NCI-H146 treated with DMSO at 0.1 percent for 48 hours (cell line): ENCODE data around the gene WNK1.
"Not testable (repeated sequence)": the region's sequence is repeated elsewhere in the genome, so short reads cannot be mapped to it uniquely, and the experiment has no call there.

Source experiments
- DNase-seq: peaks from one replicate; lab custom pipeline; 2025; ENCODE audit not compliant: unreplicated experiment; lab: John Stamatoyannopoulos, UW

Gene WNK1

DNA sequence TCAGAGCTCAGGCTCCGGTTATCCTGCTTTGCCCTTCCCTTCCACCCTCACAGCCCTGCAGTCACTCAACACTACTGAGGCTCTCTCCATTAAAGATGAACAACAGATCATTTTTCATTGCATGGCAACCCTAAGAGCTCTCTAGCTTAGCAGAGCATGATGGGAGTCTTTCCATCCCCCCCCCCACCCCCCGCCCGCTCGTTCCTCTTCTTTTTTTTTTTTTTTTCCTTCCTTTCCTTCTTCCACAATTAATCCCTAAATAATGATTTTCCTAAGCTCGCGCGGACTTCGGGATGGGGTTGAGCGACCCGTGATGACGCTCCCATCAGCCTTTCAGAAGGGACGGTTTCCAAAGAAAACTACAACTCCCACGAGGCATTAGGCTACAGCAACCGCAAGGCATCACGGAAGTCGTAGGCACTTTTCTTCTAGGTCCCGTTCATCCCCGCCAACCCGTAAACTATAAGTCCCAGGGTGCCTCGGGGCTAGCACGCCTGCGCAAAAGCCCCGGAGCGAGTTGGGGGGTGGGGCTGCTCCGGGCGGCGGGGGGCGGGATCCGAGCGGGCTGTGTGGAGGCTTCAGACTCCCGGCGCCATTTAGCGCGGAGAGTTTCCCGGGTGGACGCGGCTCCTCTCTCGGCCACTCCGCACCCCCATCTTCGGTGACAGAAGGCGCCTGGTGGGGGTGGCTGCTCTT is at the start of gene WNK1:
Gene WNK1, plus strand, starts transcription at position 581 of the 696 bp plus-strand sequence. CDS start 987 bp downstream, outside the sequence.
- DNase-seq, result peak; percentile 99

DNA sequence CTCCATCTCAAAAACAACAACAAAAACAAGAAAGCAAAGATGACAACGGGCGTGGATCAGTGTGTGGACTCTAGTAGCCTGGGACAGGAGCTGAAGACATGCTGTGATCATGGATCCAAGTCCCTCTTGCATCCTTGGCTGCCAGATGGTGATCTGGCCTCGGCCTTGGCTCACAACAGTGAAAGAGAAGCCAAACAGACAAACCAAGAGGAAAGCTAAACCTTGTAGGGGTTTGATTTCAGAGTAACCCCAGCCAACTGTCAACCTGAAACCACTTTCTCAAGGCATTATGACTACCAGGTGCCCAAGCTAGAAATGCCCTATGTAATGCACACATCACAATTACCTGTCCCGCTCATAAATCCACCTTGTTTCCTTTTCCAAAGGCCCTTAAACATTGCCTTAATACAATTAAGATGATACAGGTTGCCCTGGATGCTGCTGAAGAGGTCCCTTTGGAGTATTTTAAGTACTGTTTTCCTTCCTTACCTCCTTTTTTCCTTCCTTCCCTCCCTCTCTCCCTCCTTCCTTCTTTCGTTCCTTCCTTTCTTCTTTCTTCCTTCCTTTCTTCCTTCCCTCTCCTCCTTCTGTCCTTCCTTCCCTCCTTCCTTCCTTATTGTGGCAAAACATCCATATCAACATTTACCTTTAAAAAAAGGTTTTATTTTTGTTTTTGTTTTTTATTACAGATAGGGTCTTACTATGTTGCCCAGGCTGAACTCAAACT is 47.7 kb upstream of the WNK1 start:
- no peak for DNase-seq

DNA sequence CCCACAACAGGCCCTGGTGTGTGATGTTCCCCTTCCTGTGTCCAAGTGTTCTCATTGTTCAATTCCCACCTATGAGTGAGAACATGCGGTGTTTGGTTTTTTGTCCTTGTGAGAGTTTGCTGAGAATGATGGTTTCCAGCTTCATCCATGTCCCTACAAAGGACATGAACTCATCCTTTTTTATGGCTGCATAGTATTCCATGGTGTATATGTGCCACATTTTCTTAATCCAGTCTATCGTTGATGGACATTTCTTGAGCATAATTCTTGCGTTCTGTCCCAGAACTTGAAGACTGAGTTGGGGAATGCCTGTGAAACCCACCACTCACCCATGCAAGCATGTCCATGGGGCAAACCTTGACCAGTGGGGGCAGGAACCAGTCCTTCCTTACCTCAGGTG is 44.3 kb upstream of the WNK1 start:
- not testable (repeated sequence) for DNase-seq

- DNase-seq, result no peak
These were observed 42.8 kb upstream of the WNK1 start for GRCh38 chr12:709455-710020.

- DNase-seq, result peak; percentile 96
These were observed 40.1 kb upstream of the WNK1 start for GRCh38 chr12:712172-712863.

- DNase-seq, result no peak
These were observed 39.0 kb upstream of the WNK1 start for GRCh38 chr12:713281-713875.

GRCh38 chr12:716506-716905 is 35.9 kb upstream of the WNK1 start:
- DNase-seq, result no peak

DNA sequence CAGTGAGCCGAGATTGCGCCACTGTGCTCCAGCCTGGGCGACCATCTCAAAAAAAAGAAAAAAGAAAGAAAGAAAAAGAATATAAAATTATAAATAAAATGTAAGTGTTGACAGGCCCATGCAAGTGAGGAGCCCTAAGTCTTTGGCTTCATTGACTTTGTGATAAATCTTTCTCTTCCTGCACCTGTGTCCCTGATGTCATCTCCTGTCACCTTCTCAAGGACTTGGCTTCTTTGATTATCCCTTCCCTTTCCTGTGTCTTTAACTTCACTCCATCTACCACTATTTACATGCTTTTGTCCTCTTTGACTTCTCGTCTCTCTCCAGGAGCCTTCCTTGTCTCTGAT is 33.6 kb upstream of the WNK1 start:
- no peak for DNase-seq

GRCh38 chr12:720231-720941 is 32.0 kb upstream of the WNK1 start:
- DNase-seq, result no peak

DNA sequence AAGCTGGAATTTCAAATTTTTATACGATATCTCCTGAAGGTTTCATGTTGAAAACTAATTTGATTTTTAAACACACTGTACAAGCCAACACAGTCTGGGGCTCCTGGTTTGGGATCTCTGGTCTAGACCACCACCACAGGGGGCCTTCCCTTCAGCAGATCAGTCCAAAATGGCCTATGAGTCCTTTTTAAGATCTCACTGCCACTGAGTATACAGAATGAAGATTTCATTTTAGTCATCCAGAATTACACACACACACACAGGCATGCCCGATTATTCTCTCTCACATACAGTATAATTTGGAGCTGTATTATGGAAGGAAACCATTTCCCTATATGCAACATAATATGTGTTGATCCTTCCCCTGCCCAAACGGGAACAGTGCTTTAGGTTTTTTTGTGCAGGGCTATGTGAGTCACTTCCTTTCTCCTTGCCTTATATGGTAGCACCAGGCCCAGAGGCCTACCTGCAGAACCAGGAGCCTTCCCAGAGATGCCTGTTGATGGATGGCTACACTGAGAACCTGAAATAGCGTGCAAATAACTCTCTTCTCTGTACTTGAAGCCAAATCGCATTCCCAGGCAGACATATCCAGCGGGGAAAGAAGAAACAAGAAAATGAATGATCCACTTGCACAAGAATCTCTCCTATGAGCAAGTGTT is 28.1 kb upstream of the WNK1 start:
- DNase-seq, result no peak

GRCh38 chr12:725076-725475 is 27.3 kb upstream of the WNK1 start:
- no peak for DNase-seq

DNA sequence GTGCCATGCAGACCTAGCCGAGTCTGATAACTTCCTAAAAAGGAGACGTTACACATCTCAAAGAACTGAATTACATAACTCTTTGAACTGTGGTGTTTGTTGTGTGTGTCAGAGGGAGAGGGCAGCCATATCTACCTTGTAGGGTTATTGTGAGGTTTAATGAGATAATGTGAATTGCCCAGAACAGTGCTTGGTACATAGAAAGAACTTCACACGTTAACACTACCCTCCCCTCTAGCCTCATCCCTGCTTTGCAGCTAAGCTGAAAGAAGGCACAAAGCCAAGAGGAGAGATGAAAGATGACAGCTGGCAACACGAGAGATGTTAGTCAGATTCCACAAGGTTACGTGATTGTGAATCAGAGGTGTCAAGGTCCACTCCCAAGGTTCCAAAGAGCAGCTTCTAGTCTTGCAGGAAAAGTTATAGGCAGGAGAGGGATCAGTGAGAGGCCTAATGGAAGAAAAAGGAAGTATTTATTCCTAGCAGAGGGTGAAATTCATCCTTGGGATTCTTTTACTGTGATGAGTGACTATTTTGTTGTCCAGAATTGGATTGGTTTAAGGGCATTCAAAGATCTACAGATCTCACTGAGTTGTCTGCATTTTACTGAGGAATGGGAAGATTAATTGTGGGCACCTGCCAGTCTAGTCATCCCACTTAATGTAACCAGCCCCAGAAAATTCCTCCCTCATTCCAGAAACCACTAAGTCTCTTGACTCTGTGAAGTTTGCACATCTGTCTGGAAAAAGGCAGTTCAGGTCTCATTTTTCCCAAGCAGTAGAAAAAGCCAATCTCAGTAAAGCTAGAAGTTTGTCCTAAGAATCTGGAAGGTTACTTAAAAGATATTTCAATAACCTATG is 25.9 kb upstream of the WNK1 start:
- DNase-seq, result no peak

DNA sequence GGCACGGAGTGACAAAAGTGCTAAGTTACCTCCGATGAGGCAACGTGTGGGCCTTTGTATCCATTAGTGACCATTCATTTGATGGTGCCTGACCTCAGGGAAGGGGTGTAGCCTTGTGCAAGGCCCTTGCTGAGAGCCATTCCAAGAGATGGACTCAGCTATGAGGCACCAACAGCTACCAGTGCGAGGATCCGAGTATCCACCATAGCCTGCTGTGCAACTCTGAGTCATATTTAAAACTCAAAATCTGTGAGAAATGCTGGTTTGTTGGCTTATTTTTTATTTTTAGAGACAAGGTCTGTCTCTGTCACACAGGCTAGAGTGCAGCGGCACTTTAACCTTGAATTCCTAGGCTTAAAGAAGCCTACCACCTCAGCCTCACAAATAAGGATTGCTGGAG is 25.1 kb upstream of the WNK1 start:
- DNase-seq, result no peak

DNA sequence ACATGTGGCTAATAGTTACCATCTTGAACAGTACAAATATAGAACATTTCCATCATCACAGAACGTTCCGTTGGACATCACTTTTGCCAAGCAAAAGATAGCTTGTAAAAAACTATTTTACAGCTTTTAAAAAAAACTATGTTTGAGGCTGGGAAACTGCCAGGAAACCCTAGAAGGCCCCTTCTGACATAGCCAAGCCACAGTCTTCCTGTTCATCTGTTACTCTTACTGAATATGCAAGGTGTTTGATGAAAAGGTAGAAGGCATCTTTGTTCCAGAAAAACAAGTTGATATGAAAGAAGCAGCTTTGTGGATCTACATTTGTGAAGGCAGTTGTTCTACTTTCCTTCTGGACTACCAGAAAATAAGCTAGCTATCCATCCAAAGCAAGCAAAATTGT is 23.6 kb upstream of the WNK1 start:
- no peak for DNase-seq

GRCh38 chr12:729221-729620 is 23.2 kb upstream of the WNK1 start:
- DNase-seq, result no peak

GRCh38 chr12:730550-730949 is 21.8 kb upstream of the WNK1 start:
- no peak for DNase-seq

- no peak for DNase-seq
These were observed 15.1 kb upstream of the WNK1 start for GRCh38 chr12:737122-737739.

DNA sequence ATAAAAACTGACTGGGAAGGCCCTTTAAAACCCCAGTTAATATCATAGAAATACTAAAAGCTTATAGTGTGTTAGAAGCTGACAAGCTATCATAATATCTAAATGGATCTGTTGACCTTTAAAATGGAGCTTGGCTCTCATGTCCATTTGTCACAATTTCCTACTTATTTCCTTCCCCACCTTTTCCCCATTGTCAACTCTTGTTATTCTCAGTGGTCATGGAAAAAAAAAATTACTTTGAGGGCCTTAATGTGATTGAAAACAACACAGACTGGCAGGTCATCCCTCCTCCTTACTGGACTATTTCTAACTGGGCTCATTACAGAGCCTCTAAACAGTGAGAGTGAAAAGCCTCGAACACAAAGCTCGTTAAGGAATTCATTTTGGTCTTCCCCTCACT is 13.7 kb upstream of the WNK1 start:
- DNase-seq, result no peak

DNA sequence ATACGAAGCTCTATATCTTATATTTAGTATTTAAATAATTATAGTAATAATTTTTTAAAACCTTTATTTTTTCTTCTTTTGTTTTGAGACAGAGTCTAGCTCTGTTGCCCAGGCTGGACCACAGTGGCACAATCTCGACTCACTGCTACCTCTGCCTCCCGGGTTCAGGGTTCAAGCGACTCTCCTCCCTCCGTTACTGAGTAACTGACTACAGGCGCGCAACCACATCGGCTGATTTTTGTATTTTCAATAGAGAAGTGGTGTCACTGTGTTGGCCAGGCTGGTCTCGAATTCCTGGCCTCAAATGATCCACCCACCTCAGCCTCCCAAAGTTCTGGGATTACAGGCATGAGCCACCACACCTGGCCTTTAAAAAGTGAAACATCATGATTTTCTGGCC is 13.0 kb upstream of the WNK1 start:
- DNase-seq, result no peak
